GM12878 (cell line): Measurements from ENCODE around the gene SAXO1. TPM values are rescaled to one million over a fixed set of nuclear protein-coding genes. Genes with fewer than 3 reads are reported as not detected.

Source experiments
- ATAC-seq: fragments of 200-7000 bp; cut with Tn5 transposase; 3 replicates; pipeline ENCODE4 v1.9.1; 2020; ENCODE audit warnings: mild to moderate bottlenecking, moderate library complexity
- BruUV-seq: library from RNA; stranded (reverse); fragments of 400-500 nt; replicated peaks from 2 replicates; lab custom pipeline; 2021; lab: Mats Ljungman, UMichigan
- CTCF ChIA-PET: fragments of 300-600 bp; sonication (Branson Sonifier 250); formaldehyde crosslinking; extraction: SDS; loops from one replicate; lab custom pipeline; 2021; ENCODE audit warnings: inconsistent platforms; lab: Yijun Ruan, JAX
- POLR2A ChIA-PET: fragments of 350-600 bp; formaldehyde crosslinking; extraction: SDS; loops from one replicate; lab custom pipeline; 2021; ENCODE audit warnings: inconsistent platforms; lab: Charles Lee
- RAD21 ChIA-PET: fragments of 300-600 bp; sonication (Branson Sonifier 250); formaldehyde crosslinking; loops from one replicate; lab custom pipeline; 2023; ENCODE audit warnings: antibody characterized with exemption; ENCODE audit not compliant: unreplicated experiment; lab: Charles Lee
- SMC1A ChIA-PET: fragments of 300-600 bp; sonication (Branson Sonifier 250); formaldehyde crosslinking; loops from one replicate; lab custom pipeline; 2023; ENCODE audit not compliant: unreplicated experiment, uncharacterized antibody; lab: Charles Lee
- DNase-seq: peaks from one replicate; pipeline ENCODE4 v3.0.0-alpha.2; 2011; ENCODE audit warnings: low read depth, low spot score
- FAIRE-seq: peaks from 3 replicates; lab custom pipeline; 2011; peaks lifted over from hg19 to GRCh38; lab: Jason Lieb, UNC
- H2AFZ ChIP-seq: 2 replicates; pipeline ENCODE4 v1.6.0; 2011; ENCODE audit warnings: low read depth, low read length, control low read depth; ENCODE audit not compliant: control insufficient read depth
- H3K27ac ChIP-seq: 2 replicates; pipeline ENCODE4 v1.5.1; 2011; ENCODE audit warnings: control low read depth; ENCODE audit not compliant: control insufficient read depth, insufficient read depth
- H3K27me3 ChIP-seq, 2 experiments: replicated peaks in 1 of 2; 2 replicates each; pipeline versions ENCODE4 v1.6.0 to v1.6.1; 2011; ENCODE audit warnings: low read length in 1 of 2; ENCODE audit not compliant: control insufficient read depth in 2 of 2, insufficient read depth in 2 of 2
- H3K36me3 ChIP-seq, 2 experiments: 2 replicates each; pipeline ENCODE4 v1.5.1; 2011; ENCODE audit warnings: low read length in 1 of 2; ENCODE audit not compliant: control insufficient read depth in 2 of 2, insufficient read depth in 2 of 2
- H3K4me1 ChIP-seq: 2 replicates; pipeline ENCODE4 v1.6.1; 2011; ENCODE audit warnings: mild to moderate bottlenecking, low read length, moderate library complexity, mixed read lengths; ENCODE audit not compliant: control insufficient read depth, insufficient read depth
- H3K4me2 ChIP-seq: 2 replicates; pipeline ENCODE4 v1.6.0; 2011; ENCODE audit warnings: control low read depth; ENCODE audit not compliant: control insufficient read depth, insufficient read depth
- H3K4me3 ChIP-seq: fragments of 200-600 bp; sonication (generic); 2 replicates; pipeline ENCODE4 v1.5.1; 2016
- H3K79me2 ChIP-seq: 2 replicates; pipeline ENCODE4 v1.6.0; 2011; ENCODE audit warnings: low read length; ENCODE audit not compliant: control insufficient read depth, insufficient read depth
- H3K9ac ChIP-seq: 2 replicates; pipeline ENCODE4 v1.8.0; 2011; ENCODE audit warnings: low read length, control low read depth, mixed read lengths; ENCODE audit not compliant: control insufficient read depth, insufficient read depth
- H3K9me3 ChIP-seq: replicated peaks from 3 replicates; pipeline ENCODE4 v1.5.1; 2011; ENCODE audit warnings: mild to moderate bottlenecking, low read length; ENCODE audit not compliant: control insufficient read depth, insufficient read depth
- H4K20me1 ChIP-seq: 2 replicates; pipeline ENCODE4 v1.6.0; 2011; ENCODE audit not compliant: control insufficient read depth, insufficient read depth
- BCL3 ChIP-seq: IDR thresholded peaks from 2 replicates; pipeline ENCODE4 v1.6.1; 2011; ENCODE audit warnings: borderline replicate concordance, low read depth, mild to moderate bottlenecking, moderate library complexity, low read length; ENCODE audit not compliant: insufficient read depth, poor library complexity, severe bottlenecking
- CHD1 ChIP-seq: IDR thresholded peaks from 2 replicates; pipeline ENCODE4 v1.6.1; 2012; ENCODE audit warnings: low read depth, low read length, improper control_type of control experiment
- HSF1 ChIP-seq: fragments of 150-350 bp; IDR thresholded peaks from 2 replicates; pipeline ENCODE4 v1.6.1; 2014; ENCODE audit warnings: mild to moderate bottlenecking, low read depth, low read length
- MYB ChIP-seq: fragments of 150-350 bp; IDR thresholded peaks from 2 replicates; pipeline ENCODE4 v1.6.1; 2014; ENCODE audit warnings: mild to moderate bottlenecking, low read depth, low read length, borderline replicate concordance
- NFXL1 ChIP-seq: fragments of 450-650 bp; IDR thresholded peaks from 2 replicates; pipeline ENCODE4 v1.6.1; 2017; ENCODE audit warnings: antibody characterized with exemption, mild to moderate bottlenecking, borderline replicate concordance
- NKRF ChIP-seq: fragments of 450-650 bp; conservative IDR thresholded peaks from 2 replicates; pipeline ENCODE4 v1.6.1; 2017; ENCODE audit warnings: mild to moderate bottlenecking, moderate library complexity
- NR2C1 ChIP-seq: fragments of 450-650 bp; IDR thresholded peaks from 2 replicates; pipeline ENCODE4 v1.6.1; 2017; ENCODE audit warnings: antibody characterized with exemption, mild to moderate bottlenecking, moderate library complexity
- SPI1 ChIP-seq: IDR thresholded peaks from 2 replicates; pipeline ENCODE4 v1.6.1; 2011; ENCODE audit warnings: low read depth, mild to moderate bottlenecking, low read length, moderate library complexity, borderline replicate concordance; ENCODE audit not compliant: insufficient read depth
- ZNF274 ChIP-seq: IDR thresholded peaks from one replicate; pipeline ENCODE4 v1.8.0; 2011; ENCODE audit not compliant: insufficient read length, insufficient read depth
- WGBS: methylation state at CpG from one replicate; pipeline ENCODE4 v1.1.6; 2016; ENCODE audit warnings: low lambda C conversion rate; ENCODE audit not compliant: insufficient replicate concordance, insufficient coverage; ENCODE audit errors: missing lambda C conversion rate; 5-methylcytosine and 5-hydroxymethylcytosine counted together
- in situ Hi-C: fragments of 300-500 bp; cut with MboI; formaldehyde crosslinking; loops from 9 replicates; pipeline ENCODE4 v1.14.3; 2018; ENCODE audit warnings: mixed read lengths
- intact Hi-C: fragments of 100-400 bp; cut with micrococcal nuclease; formaldehyde crosslinking; loops from one replicate; pipeline ENCODE4 v1.14.2; 2022; ENCODE audit not compliant: unreplicated experiment
- polyA plus RNA-seq, 11 experiments: library from polyadenylated mRNA; depleted of rRNA in 4 of 11; unstranded in 6 of 11; stranded (reverse) in 5 of 11; fragments of >200 nt; fragmentation: Nextera tagmentation in 4 of 11; fragmentation: Illumina TruSeq in 1 of 11; extraction: Ambion mirVana in 4 of 11; extraction: Trizol in 1 of 11; gene quantifications; 1 replicate in 1 of 11; 2 replicates in 10 of 11; pipeline versions ENCODE4 v1.2.1 to v1.2.3, GENCODE V29; 2011 to 2016; ENCODE audit warnings: inconsistent platforms in 2 of 11, missing spikeins in 2 of 11, low read depth in 1 of 11
- total RNA-seq, 4 experiments: library from RNA; depleted of rRNA in 3 of 4; stranded (reverse); fragments of >200 nt in 3 of 4; fragmentation: Illumina TruSeq in 1 of 4; extraction: Trizol in 1 of 4; gene quantifications; 2 replicates each; pipeline versions ENCODE4 v1.2.1 to v1.2.3, GENCODE V29; 2013 to 2021

Gene SAXO1
- total and polyA plus RNA-seq, 10 of the 15 experiments (the other 5 are each of a cell fraction or from before 2014, with no cell fraction given) = under 0.01 to 0.01 TPM; not detected in 8

GRCh38 chr9:18989865-18990264, 43.1 kb downstream of the SAXO1 start (continued):
- TF ChIP-seq BCL3 = no peak

GRCh38 chr9:18989097-18989496, 43.9 kb downstream of the SAXO1 start:
- no peak for FAIRE-seq
- no peak for ATAC-seq
- Histone ChIP-seq H3K4me3 (no peak overlapping the region), H3K79me2 (no peaks in the 10 kb centered on the region), H3K4me2 (no peak overlapping the region), H3K9me3 (no peaks in the 10 kb centered on the region)
- in situ Hi-C loops (no loop called here), intact Hi-C loops (no loop called here)
- POLR2A ChIA-PET = interaction anchor here (0.6 kb wide), 1 partner anchor 487 kb away, joined by 3 read pairs; no protein-coding TSS in a partner anchor
- SMC1A ChIA-PET = no interaction called here
- no TSS peak for BruUV-seq
- CTCF ChIA-PET = interaction anchor here (0.6 to 6.9 kb wide), 4 partner anchors 9 to 1737 kb away, joined by 3 to 23 read pairs (median 4); no protein-coding TSS in a partner anchor
- 20% methylated on average over 2 of the region's 2 CpGs for WGBS
- RAD21 ChIA-PET = interaction anchor here (1.6 kb wide), 1 partner anchor 38 kb away, joined by 4 read pairs; no protein-coding TSS in a partner anchor
- TF ChIP-seq MYB (no peak), CHD1 (no peak), NFXL1 (no peak), ZNF274 (no peak), SPI1 (no peak), HSF1 (no peak), NKRF (no peak), NR2C1 (no peak)
- TF ChIP-seq, all 136 proteins: peak for 0
- Histone ChIP-seq H3K36me3 (no peaks in the 10 kb centered on the region), H3K27me3 (no peaks in the 10 kb centered on the region), H3K9ac (no peak overlapping the region), H2AFZ (no peak overlapping the region), H3K27ac (no peak overlapping the region), H3K4me1 (no peaks in the 10 kb centered on the region), H4K20me1 (no peaks in the 10 kb centered on the region)
- DNase-seq = no peak
